Gastrocnemius medialis (tissue), 4 donors: Measurements from ENCODE around the gene TNRC6A. TPM values are rescaled to one million over a fixed set of nuclear protein-coding genes. Genes with fewer than 3 reads are reported as not detected.

Experiments used
- ATAC-seq, 2 donors: fragments of 150-250 bp; one replicate each; pipeline ENCODE4 v1.9.1; 2016
- DNase-seq, 2 donors: peaks; one replicate each; pipeline ENCODE4 v3.0.0-alpha.2; 2019
- H3K27ac ChIP-seq, 4 donors: fragments of 200-600 bp; sonication (generic); 1 replicate in 1 of 4; 2 replicates in 3 of 4; pipeline ENCODE4 v1.5.1; 2016 to 2018; ENCODE audit warnings: mild to moderate bottlenecking in 2 of 4, moderate library complexity in 1 of 4
- H3K27me3 ChIP-seq, 3 donors: fragments of 200-600 bp; sonication (generic) in 2 of 3; 1 replicate in 1 of 3; 2 replicates in 2 of 3; pipeline versions ENCODE4 v1.5.1 to v1.6.0; 2016 to 2019; ENCODE audit warnings: mild to moderate bottlenecking in 1 of 3, moderate library complexity in 1 of 3
- H3K36me3 ChIP-seq, 2 donors: fragments of 200-600 bp; sonication (generic) in 1 of 2; one replicate each; pipeline ENCODE4 v1.5.1; 2017 to 2018
- H3K4me1 ChIP-seq, 2 donors: fragments of 200-600 bp; sonication (generic) in 1 of 2; one replicate each; pipeline ENCODE4 v1.5.1; 2016 to 2017; ENCODE audit warnings: mild to moderate bottlenecking in 2 of 2
- H3K4me3 ChIP-seq, 4 donors: fragments of 200-600 bp; sonication (generic) in 3 of 4; 1 replicate in 1 of 4; 2 replicates in 3 of 4; pipeline ENCODE4 v1.5.1; 2016 to 2019; ENCODE audit warnings: mild to moderate bottlenecking in 2 of 4
- H3K9me3 ChIP-seq, 3 donors: fragments of 200-600 bp; sonication (generic) in 2 of 3; 1 replicate in 1 of 3; 2 replicates in 2 of 3; pipeline ENCODE4 v1.5.1; 2016 to 2019
- CTCF ChIP-seq, 5 experiments: fragments of 450-650 bp in 3 of 5; fragments of 200-600 bp in 2 of 5; sonication (generic) in 2 of 5; IDR thresholded peaks in 4 of 5; conservative IDR thresholded peaks in 1 of 5; 1 replicate in 4 of 5; 2 replicates in 1 of 5; pipeline ENCODE4 v1.5.1; 2016 to 2019; ENCODE audit warnings: antibody characterized with exemption in 5 of 5, mild to moderate bottlenecking in 3 of 5, moderate library complexity in 3 of 5
- POLR2A ChIP-seq, 2 donors: fragments of 450-650 bp; IDR thresholded peaks; one replicate each; pipeline ENCODE4 v1.6.1; 2017; ENCODE audit warnings: antibody characterized with exemption in 2 of 2, mild to moderate bottlenecking in 2 of 2, moderate library complexity in 2 of 2
- in situ Hi-C, 4 donors: fragments of 200-750 bp; cut with MboI; loops; one replicate each; pipeline versions ENCODE4 v1.15.0 to v1.8.0; 2017; ENCODE audit warnings: low sequenced_read_pairs in 4 of 4
- intact Hi-C: fragments of 100-400 bp; cut with DNase I; formaldehyde crosslinking; loops from one replicate; pipeline ENCODE4 v1.15.1; 2023; ENCODE audit warnings: low total_unique reads
- total RNA-seq, 4 donors: library from RNA; depleted of rRNA; stranded (reverse); fragments of >200 nt; gene quantifications; one replicate each; pipeline versions ENCODE4 v1.1.0 to v1.2.3, GENCODE V29; 2016

TNRC6A gene
- total RNA-seq, 4 donors from 2014 or later: 16.9 to 26.0 (median 23.1) TPM

GRCh38 chr16:24692854-24693253 is 36.6 kb upstream of the TNRC6A start:
- in situ Hi-C loops (no loop called here), intact Hi-C loops (no loop called here)
- ATAC-seq: no peak

GRCh38 chr16:24694931-24695330 is 34.5 kb upstream of the TNRC6A start:
- Histone ChIP-seq H3K9me3 (no peaks in the 10 kb centered on the region), H3K27me3 (no peaks in the 10 kb centered on the region), H3K27ac (no peak overlapping the region), H3K4me3 (no peak overlapping the region), H3K4me1 (no peaks in the 10 kb centered on the region), H3K36me3 (no peaks in the 10 kb centered on the region)
- TF ChIP-seq POLR2A (IDR thresholded peaks at IDR 0.05) (no peak), CTCF (IDR thresholded peaks at IDR 0.05 in 4 of 5, conservative IDR thresholded peaks at IDR 0.05 in 1 of 5) (no peak)
- DNase-seq (no peak), ATAC-seq (no peak)
- intact Hi-C loops: no loop called here
- in situ Hi-C loops: no loop called here

More at GRCh38 chr16:24692854-24693253, 36.6 kb upstream of the TNRC6A start:
- DNase-seq: no peak
- Histone ChIP-seq H3K36me3 (no peaks in the 10 kb centered on the region), H3K27ac (no peak overlapping the region), H3K27me3 (no peaks in the 10 kb centered on the region), H3K4me1 (no peaks in the 10 kb centered on the region), H3K4me3 (no peak overlapping the region), H3K9me3 (no peaks in the 10 kb centered on the region)
- TF ChIP-seq CTCF (IDR thresholded peaks at IDR 0.05 in 4 of 5, conservative IDR thresholded peaks at IDR 0.05 in 1 of 5) (no peak), POLR2A (IDR thresholded peaks at IDR 0.05) (no peak)

- Histone ChIP-seq H3K36me3 (no peaks in the 10 kb centered on the region), H3K9me3 (no peaks in the 10 kb centered on the region), H3K4me1 (peaks cover 13% of the 10 kb centered on the region in 2 donors), H3K27me3 (no peaks in the 10 kb centered on the region), H3K27ac (no peak overlapping the region), H3K4me3 (no peak overlapping the region)
- TF ChIP-seq CTCF (IDR thresholded peaks at IDR 0.05 in 4 of 5, conservative IDR thresholded peaks at IDR 0.05 in 1 of 5) (no peak), POLR2A (IDR thresholded peaks at IDR 0.05) (no peak)
- DNase-seq (no peak), ATAC-seq (no peak)
- in situ Hi-C loops (no loop called here), intact Hi-C loops (no loop called here)
Observed at GRCh38 chr16:24696699-24697098, 32.8 kb upstream of the TNRC6A start.

DNA sequence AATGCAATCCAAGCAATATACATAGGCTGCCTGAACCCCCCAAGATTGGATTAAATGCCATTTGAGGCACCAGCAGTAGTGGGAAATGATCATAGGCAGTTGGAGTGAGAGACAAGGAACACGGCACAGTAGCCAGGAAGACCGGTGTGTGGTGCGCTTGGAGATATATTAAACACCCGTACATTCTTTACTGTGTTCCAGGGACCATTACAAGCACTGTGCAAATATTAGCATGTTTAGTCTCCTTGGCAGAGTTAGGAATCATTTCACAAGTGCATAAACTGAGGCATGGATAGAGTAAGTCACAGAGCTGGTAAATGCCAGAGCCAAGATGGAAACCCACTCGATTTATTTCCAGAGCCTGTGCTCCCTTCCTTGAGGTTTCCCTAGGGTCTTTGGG is 31.1 kb upstream of the TNRC6A start:
- no peak for DNase-seq

More for the DNA sequence above, 31.1 kb upstream of the TNRC6A start:
- peaks cover 16 to 23% of the 10 kb centered on the region in 2 donors for H3K4me1 ChIP-seq
- in situ Hi-C loops: no loop called here
- peak overlapping the region in 1 of 4 donors; percentile 22 for H3K27ac ChIP-seq
- no peak overlapping the region for H3K4me3 ChIP-seq
- no peak for ATAC-seq
- H3K27me3 ChIP-seq: no peaks in the 10 kb centered on the region
- no peaks in the 10 kb centered on the region for H3K36me3 ChIP-seq
- intact Hi-C loops: no loop called here
- TF ChIP-seq POLR2A (IDR thresholded peaks at IDR 0.05): no peak
- no peak for TF ChIP-seq CTCF (IDR thresholded peaks at IDR 0.05 in 4 of 5, conservative IDR thresholded peaks at IDR 0.05 in 1 of 5)
- H3K9me3 ChIP-seq: no peaks in the 10 kb centered on the region
